ENCODE measurements around the gene PGM5.
"Not testable (repeated sequence)": the region's sequence is repeated elsewhere in the genome, so short reads cannot be mapped to it uniquely, and the experiment has no call there.

DNA sequence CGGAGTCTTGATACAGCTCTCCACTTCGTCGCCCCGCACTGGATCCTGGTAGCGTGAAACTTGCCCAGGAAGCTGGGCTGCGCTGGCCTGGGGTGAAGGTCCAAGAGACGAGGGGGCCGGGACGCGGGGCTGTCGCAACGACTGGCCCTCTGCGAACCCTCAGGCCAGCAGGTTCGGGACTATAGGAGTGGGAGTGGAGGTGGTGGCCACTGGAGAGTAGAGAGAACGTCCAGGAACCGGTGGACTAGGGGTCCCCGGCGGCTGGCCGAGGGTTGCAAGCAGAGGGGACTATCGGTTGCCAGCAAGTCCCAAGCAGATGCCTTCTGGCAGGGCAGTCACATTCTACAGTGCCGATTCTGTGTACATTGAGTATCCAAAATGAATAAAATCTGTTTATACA is 48.8 kb upstream of the PGM5 start:
- not testable (repeated sequence) for TF ChIP-seq RAD21 (IDR thresholded peaks at IDR 0.05; ENCODE audit: low read length); FOS (IDR thresholded peaks at IDR 0.05; ENCODE audit: low read depth, low read length); NFE2L2 (IDR thresholded peaks at IDR 0.05; ENCODE audit: low read depth, low read length); MAFK (IDR thresholded peaks at IDR 0.05; ENCODE audit: low read depth, low read length); RCOR1 (IDR thresholded peaks at IDR 0.05; ENCODE audit: insufficient replicate concordance, low read length); MAZ (IDR thresholded peaks at IDR 0.05; ENCODE audit: borderline replicate concordance, low read depth, low read length); POLR2A (IDR thresholded peaks at IDR 0.05; ENCODE audit: low read depth, low read length); RFX5 (IDR thresholded peaks at IDR 0.05; ENCODE audit: low read depth, low read length); SMC3 (IDR thresholded peaks at IDR 0.05; ENCODE audit: low read depth, low read length); CEBPB (IDR thresholded peaks at IDR 0.05; ENCODE audit: low read depth, low read length); BHLHE40 (IDR thresholded peaks at IDR 0.05; ENCODE audit: low read depth, low read length)
- TF ChIP-seq, protein P1, sequence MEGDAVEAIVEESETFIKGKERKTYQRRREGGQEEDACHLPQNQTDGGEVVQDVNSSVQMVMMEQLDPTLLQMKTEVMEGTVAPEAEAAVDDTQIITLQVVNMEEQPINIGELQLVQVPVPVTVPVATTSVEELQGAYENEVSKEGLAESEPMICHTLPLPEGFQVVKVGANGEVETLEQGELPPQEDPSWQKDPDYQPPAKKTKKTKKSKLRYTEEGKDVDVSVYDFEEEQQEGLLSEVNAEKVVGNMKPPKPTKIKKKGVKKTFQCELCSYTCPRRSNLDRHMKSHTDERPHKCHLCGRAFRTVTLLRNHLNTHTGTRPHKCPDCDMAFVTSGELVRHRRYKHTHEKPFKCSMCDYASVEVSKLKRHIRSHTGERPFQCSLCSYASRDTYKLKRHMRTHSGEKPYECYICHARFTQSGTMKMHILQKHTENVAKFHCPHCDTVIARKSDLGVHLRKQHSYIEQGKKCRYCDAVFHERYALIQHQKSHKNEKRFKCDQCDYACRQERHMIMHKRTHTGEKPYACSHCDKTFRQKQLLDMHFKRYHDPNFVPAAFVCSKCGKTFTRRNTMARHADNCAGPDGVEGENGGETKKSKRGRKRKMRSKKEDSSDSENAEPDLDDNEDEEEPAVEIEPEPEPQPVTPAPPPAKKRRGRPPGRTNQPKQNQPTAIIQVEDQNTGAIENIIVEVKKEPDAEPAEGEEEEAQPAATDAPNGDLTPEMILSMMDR (conservative IDR thresholded peaks at IDR 0.05; ENCODE audit: low read depth, low read length): not testable (repeated sequence)
- TF ChIP-seq, protein P2, sequence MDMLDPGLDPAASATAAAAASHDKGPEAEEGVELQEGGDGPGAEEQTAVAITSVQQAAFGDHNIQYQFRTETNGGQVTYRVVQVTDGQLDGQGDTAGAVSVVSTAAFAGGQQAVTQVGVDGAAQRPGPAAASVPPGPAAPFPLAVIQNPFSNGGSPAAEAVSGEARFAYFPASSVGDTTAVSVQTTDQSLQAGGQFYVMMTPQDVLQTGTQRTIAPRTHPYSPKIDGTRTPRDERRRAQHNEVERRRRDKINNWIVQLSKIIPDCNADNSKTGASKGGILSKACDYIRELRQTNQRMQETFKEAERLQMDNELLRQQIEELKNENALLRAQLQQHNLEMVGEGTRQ (IDR thresholded peaks at IDR 0.05; ENCODE audit: low read depth, low read length): not testable (repeated sequence)
